Measurements from ENCODE around the gene AFDN.

- TF ChIP-seq CTCF (IDR thresholded peaks at IDR 0.05 in 2 of 3, conservative IDR thresholded peaks at IDR 0.05 in 1 of 3; ENCODE audit: control insufficient read depth in 2 of 3, extremely low read depth in 1 of 3, insufficient read depth in 1 of 3, low read depth in 3 of 3, low read length in 3 of 3) (no peak), EZH2 (IDR thresholded peaks at IDR 0.05; ENCODE audit: borderline replicate concordance, control insufficient read depth, low read depth, low read length) (no peak), SUZ12 (IDR thresholded peaks at IDR 0.05; ENCODE audit: unreplicated experiment) (no peak), ZNF217 (IDR thresholded peaks at IDR 0.05) (no peak), ZNF274 (IDR thresholded peaks at IDR 0.05; ENCODE audit: insufficient read depth, insufficient read length) (no peak), RAD51 (IDR thresholded peaks at IDR 0.05) (no peak), CHD1 (IDR thresholded peaks at IDR 0.05; ENCODE audit: low read depth, low read length) (no peak), USF2 (IDR thresholded peaks at IDR 0.05; ENCODE audit: borderline replicate concordance, low read depth, low read length) (no peak), NFYB (IDR thresholded peaks at IDR 0.05; ENCODE audit: insufficient read depth, low read depth, low read length) (no peak), WRNIP1 (IDR thresholded peaks at IDR 0.05; ENCODE audit: borderline replicate concordance, low read depth, low read length) (no peak), ZNF207 (IDR thresholded peaks at IDR 0.05; ENCODE audit: borderline replicate concordance) (no peak), SPI1 (IDR thresholded peaks at IDR 0.05; ENCODE audit: borderline replicate concordance, insufficient read depth, low read depth, low read length) (no peak), SRF (IDR thresholded peaks at IDR 0.05; ENCODE audit: low read depth in 2 of 2, low read length in 2 of 2) (no peak)
These were observed 190.9 kb downstream of the AFDN start for GRCh38 chr6:168017629-168018028.

Measured in GM12878 (cell line).